ENCODE data around the gene IL18. TPM values are rescaled to one million over a fixed set of nuclear protein-coding genes. Genes with fewer than 3 reads are reported as not detected.

Gene IL18
- total and polyA plus RNA-seq, 4 donors = 3.0 to 5.2 (median 3.5) TPM

- TF ChIP-seq CTCF (IDR thresholded peaks at IDR 0.05; ENCODE audit: low read depth, low read length, missing input control) = no peak
- no peak for TF ChIP-seq ATF3 (IDR thresholded peaks at IDR 0.05)
- no peak for TF ChIP-seq JUND (IDR thresholded peaks at IDR 0.05)
- TF ChIP-seq RAD21 (IDR thresholded peaks at IDR 0.05) = no peak
- no peak for TF ChIP-seq NR2F2 (IDR thresholded peaks at IDR 0.05)
These were observed 57.8 kb downstream of the IL18 start (continued) for GRCh38 chr11:112106070-112106469.

GRCh38 chr11:112103446-112103845, 60.4 kb downstream of the IL18 start:
- no peak for TF ChIP-seq JUND (IDR thresholded peaks at IDR 0.05)
- Histone ChIP-seq H3K27me3 (ENCODE audit: control insufficient read depth in 4 of 4, insufficient read depth in 4 of 4, low read length in 3 of 4) (no peaks in the 10 kb centered on the region), H3K36me3 (ENCODE audit: control insufficient read depth in 4 of 4, insufficient read depth in 3 of 4, low read depth in 1 of 4, low read length in 3 of 4) (no peaks in the 10 kb centered on the region), H3K9me3 (ENCODE audit: control insufficient read depth in 4 of 4, low read length in 3 of 4) (no peaks in the 10 kb centered on the region), H3K4me3 (ENCODE audit: low read depth in 1 of 3, low read length in 3 of 3) (no peak overlapping the region), H3K4me1 (ENCODE audit: control insufficient read depth in 4 of 4, insufficient read depth in 4 of 4, low read length in 3 of 4) (peaks cover 0 to 6% (median 4%) of the 10 kb centered on the region in 4 donors), H3K27ac (ENCODE audit: low read depth in 1 of 2, low read length in 2 of 2) (no peak overlapping the region), H3K9ac (ENCODE audit: low read depth in 1 of 2, low read length in 2 of 2) (no peak overlapping the region)
- DNase-seq (ENCODE audit: low spot score) = no peak
- WGBS = 80% methylated on average over 6 of the region's 6 CpGs

- Histone ChIP-seq H3K4me3 (ENCODE audit: low read depth in 1 of 3, low read length in 3 of 3) (no peak overlapping the region), H3K9ac (ENCODE audit: low read depth in 1 of 2, low read length in 2 of 2) (no peak overlapping the region), H3K36me3 (ENCODE audit: control insufficient read depth in 4 of 4, insufficient read depth in 3 of 4, low read depth in 1 of 4, low read length in 3 of 4) (peaks cover 0 to 18% (median 4%) of the 10 kb centered on the region in 4 donors), H3K9me3 (ENCODE audit: control insufficient read depth in 4 of 4, low read length in 3 of 4) (no peaks in the 10 kb centered on the region), H3K27me3 (ENCODE audit: control insufficient read depth in 4 of 4, insufficient read depth in 4 of 4, low read length in 3 of 4) (no peaks in the 10 kb centered on the region), H3K27ac (ENCODE audit: low read depth in 1 of 2, low read length in 2 of 2) (no peak overlapping the region), H3K4me1 (ENCODE audit: control insufficient read depth in 4 of 4, insufficient read depth in 4 of 4, low read length in 3 of 4) (peaks cover 0 to 6% (median 4%) of the 10 kb centered on the region in 4 donors)
- WGBS = 24% methylated on average over 2 of the region's 2 CpGs
- DNase-seq (ENCODE audit: low spot score) = no peak
- TF ChIP-seq SP1 (IDR thresholded peaks at IDR 0.05) (no peak), JUND (IDR thresholded peaks at IDR 0.05) (no peak), HNF4A (conservative IDR thresholded peaks at IDR 0.05) (peak; percentile 55 to 61), EGR1 (IDR thresholded peaks at IDR 0.05; ENCODE audit: low read depth in 2 of 2) (no peak), REST (IDR thresholded peaks at IDR 0.05) (no peak), FOXA2 (IDR thresholded peaks at IDR 0.05) (no peak), RXRA (IDR thresholded peaks at IDR 0.05) (peak in 1 of 2 donors; percentile 19)
These were observed 63.4 kb downstream of the IL18 start for GRCh38 chr11:112100462-112100861.

Measured in liver (tissue), 9 donors.